H1 (cell line): ENCODE data around the gene TTC28. TPM values are rescaled to one million over a fixed set of nuclear protein-coding genes. Genes with fewer than 3 reads are reported as not detected.

ENCODE experiments used
- CTCF ChIA-PET: fragments of 300-600 bp; sonication (Branson Sonifier 250); formaldehyde crosslinking; loops from one replicate; lab custom pipeline; 2021; ENCODE audit not compliant: partially characterized antibody; lab: Charles Lee
- POLR2A ChIA-PET: fragments of 300-600 bp; sonication (Branson Sonifier 250); formaldehyde crosslinking; loops from one replicate; lab custom pipeline; 2021; ENCODE audit warnings: inconsistent platforms; ENCODE audit not compliant: partially characterized antibody; lab: Charles Lee
- DNase-seq, 2 experiments: peaks; one replicate each; pipeline versions ENCODE4 v3.0.0 to v3.0.0-alpha.2; 2010 to 2022; ENCODE audit warnings: low spot score in 2 of 2, low read depth in 1 of 2, mixed read lengths in 1 of 2
- FAIRE-seq: peaks from 2 replicates; lab custom pipeline; 2011; peaks lifted over from hg19 to GRCh38; lab: Jason Lieb, UNC
- H2AFZ ChIP-seq: 2 replicates; pipeline ENCODE4 v1.8.1; 2012; ENCODE audit warnings: low read length, inconsistent platforms
- H2AK5ac ChIP-seq: 2 replicates; pipeline ENCODE4 v1.6.1; 2013; ENCODE audit warnings: low read depth, low read length
- H2BK120ac ChIP-seq: replicated peaks from 2 replicates; pipeline ENCODE3; 2013; ENCODE audit warnings: low read depth, low read length, inconsistent platforms
- H2BK12ac ChIP-seq: 2 replicates; pipeline ENCODE4 v1.6.1; 2013; ENCODE audit warnings: low read depth, low read length
- H2BK15ac ChIP-seq: 2 replicates; pipeline ENCODE4 v1.6.1; 2013; ENCODE audit warnings: low read length
- H2BK20ac ChIP-seq: 2 replicates; pipeline ENCODE4 v1.6.1; 2013; ENCODE audit warnings: low read length
- H2BK5ac ChIP-seq: 2 replicates; pipeline ENCODE4 v1.6.1; 2013; ENCODE audit warnings: low read depth, low read length
- H3K14ac ChIP-seq: 2 replicates; pipeline ENCODE4 v1.6.1; 2013; ENCODE audit warnings: inconsistent platforms; ENCODE audit not compliant: insufficient read length
- H3K18ac ChIP-seq: 2 replicates; pipeline ENCODE4 v1.6.1; 2013; ENCODE audit warnings: low read length; ENCODE audit errors: extremely low read depth
- H3K23ac ChIP-seq: 2 replicates; pipeline ENCODE4 v1.6.1; 2013; ENCODE audit warnings: inconsistent platforms; ENCODE audit not compliant: insufficient read length
- H3K23me2 ChIP-seq: 2 replicates; pipeline ENCODE4 v1.6.1; 2013; ENCODE audit warnings: low read depth, low read length
- H3K27ac ChIP-seq: 2 replicates; pipeline ENCODE4 v1.6.1; 2011; ENCODE audit warnings: low read depth, low read length, inconsistent platforms
- H3K27me3 ChIP-seq, 4 experiments: replicated peaks in 1 of 4; 1 replicate in 1 of 4; 2 replicates in 3 of 4; pipeline versions ENCODE4 v1.6.1 to v1.8.1; 2011 to 2013; ENCODE audit warnings: low read length in 3 of 4, mild to moderate bottlenecking in 3 of 4, inconsistent platforms in 2 of 4, mixed read lengths in 2 of 4, moderate library complexity in 1 of 4; ENCODE audit not compliant: control insufficient read depth in 3 of 4, insufficient read depth in 3 of 4; ENCODE audit errors: extremely low read depth in 1 of 4
- H3K36me3 ChIP-seq, 4 experiments: 2 replicates each; pipeline versions ENCODE4 v1.6.1 to v1.8.1; 2011 to 2013; ENCODE audit warnings: mild to moderate bottlenecking in 4 of 4, low read length in 3 of 4, moderate library complexity in 2 of 4, control low read depth in 1 of 4, inconsistent platforms in 1 of 4; ENCODE audit not compliant: insufficient read depth in 4 of 4, control insufficient read depth in 2 of 4
- H3K4ac ChIP-seq: replicated peaks from 2 replicates; pipeline ENCODE3; 2013; ENCODE audit warnings: low read length, low read depth, mixed read lengths, inconsistent platforms; ENCODE audit not compliant: insufficient read length
- H3K4me1 ChIP-seq, 4 experiments: replicated peaks in 1 of 4; 1 replicate in 1 of 4; 2 replicates in 3 of 4; pipeline versions ENCODE4 v1.6.1 to v1.8.1; 2011 to 2013; ENCODE audit warnings: low read length in 3 of 4, inconsistent platforms in 2 of 4, mixed read lengths in 1 of 4; ENCODE audit not compliant: insufficient read depth in 4 of 4, control insufficient read depth in 3 of 4
- H3K4me2 ChIP-seq, 2 experiments: 2 replicates each; pipeline versions ENCODE4 v1.6.1 to v1.8.1; 2011 to 2013; ENCODE audit warnings: low read depth in 2 of 2, low read length in 2 of 2, control low read depth in 1 of 2, inconsistent platforms in 1 of 2, mild to moderate bottlenecking in 1 of 2; ENCODE audit not compliant: insufficient read depth in 1 of 2
- H3K4me3 ChIP-seq, 4 experiments: fragments of 200-600, 300-600 bp in 1 of 4; sonication (generic), shearing (Covaris generic), sonication (Bioruptor Twin) in 1 of 4; 2 replicates each; pipeline versions ENCODE4 v1.5.1 to v1.8.1; 2011 to 2016; ENCODE audit warnings: low read length in 4 of 4, low read depth in 3 of 4, control low read depth in 2 of 4, inconsistent platforms in 2 of 4, mild to moderate bottlenecking in 2 of 4, mixed read lengths in 1 of 4, moderate library complexity in 1 of 4; ENCODE audit not compliant: insufficient read depth in 2 of 4; ENCODE audit errors: extremely low read depth in 1 of 4
- H3K56ac ChIP-seq: replicated peaks from 2 replicates; pipeline ENCODE3; 2013; ENCODE audit warnings: low read depth, mild to moderate bottlenecking, mixed read lengths, low read length, inconsistent platforms; ENCODE audit not compliant: insufficient read length
- H3K79me1 ChIP-seq: 2 replicates; pipeline ENCODE4 v1.6.1; 2013; ENCODE audit warnings: low read depth, low read length, control low read depth
- H3K79me2 ChIP-seq, 2 experiments: 2 replicates each; pipeline versions ENCODE4 v1.6.1 to v1.8.1; 2012 to 2013; ENCODE audit warnings: low read length in 2 of 2, mild to moderate bottlenecking in 2 of 2, inconsistent platforms in 1 of 2; ENCODE audit not compliant: insufficient read depth in 2 of 2, control insufficient read depth in 1 of 2
- H3K9ac ChIP-seq, 4 experiments: replicated peaks in 1 of 4; 1 replicate in 1 of 4; 2 replicates in 3 of 4; pipeline versions ENCODE4 v1.6.1 to v1.8.1; 2011 to 2013; ENCODE audit warnings: low read depth in 3 of 4, low read length in 3 of 4, control low read depth in 2 of 4, mild to moderate bottlenecking in 2 of 4, moderate library complexity in 2 of 4, inconsistent platforms in 1 of 4; ENCODE audit errors: extremely low read depth in 1 of 4
- H3K9me3 ChIP-seq, 2 experiments: 2 replicates each; pipeline versions ENCODE4 v1.6.1 to v1.8.1; 2012 to 2013; ENCODE audit warnings: mild to moderate bottlenecking in 2 of 2, moderate library complexity in 2 of 2, control low read depth in 1 of 2, inconsistent platforms in 1 of 2, low read depth in 1 of 2, low read length in 1 of 2, mixed read lengths in 1 of 2; ENCODE audit not compliant: insufficient read depth in 2 of 2
- H4K20me1 ChIP-seq, 2 experiments: replicated peaks in 1 of 2; 2 replicates each; pipeline versions ENCODE3 to v1.8.1; 2011 to 2013; ENCODE audit warnings: inconsistent platforms in 2 of 2, low read length in 2 of 2, mild to moderate bottlenecking in 1 of 2; ENCODE audit not compliant: insufficient read depth in 2 of 2, control insufficient read depth in 1 of 2
- H4K5ac ChIP-seq: 2 replicates; pipeline ENCODE4 v1.6.1; 2013; ENCODE audit warnings: low read length, low read depth, mixed read lengths, inconsistent platforms; ENCODE audit not compliant: insufficient read length
- H4K8ac ChIP-seq: 2 replicates; pipeline ENCODE4 v1.8.0; 2013; ENCODE audit warnings: mild to moderate bottlenecking, moderate library complexity, low read length, inconsistent platforms; ENCODE audit not compliant: insufficient read depth; ENCODE audit errors: extremely low read depth
- H4K91ac ChIP-seq: replicated peaks from 2 replicates; pipeline ENCODE3; 2013; ENCODE audit warnings: low read length, mixed read lengths, inconsistent platforms; ENCODE audit not compliant: insufficient read length
- ATF2 ChIP-seq: IDR thresholded peaks from 2 replicates; pipeline ENCODE4 v1.6.1; 2012; ENCODE audit warnings: low read length, inconsistent platforms
- ATF3 ChIP-seq: IDR thresholded peaks from 2 replicates; pipeline ENCODE4 v1.6.1; 2011; ENCODE audit warnings: low read depth, mild to moderate bottlenecking, low read length; ENCODE audit not compliant: insufficient read depth
- BACH1 ChIP-seq: IDR thresholded peaks from 2 replicates; pipeline ENCODE4 v1.6.1; 2012; ENCODE audit warnings: low read length, improper control_type of control experiment
- BRCA1 ChIP-seq: IDR thresholded peaks from 2 replicates; pipeline ENCODE4 v1.6.1; 2012; ENCODE audit warnings: low read depth, low read length, improper control_type of control experiment
- CHD2 ChIP-seq: IDR thresholded peaks from 2 replicates; pipeline ENCODE4 v1.6.1; 2012; ENCODE audit warnings: low read length, improper control_type of control experiment
- EGR1 ChIP-seq: IDR thresholded peaks from 2 replicates; pipeline ENCODE4 v1.6.1; 2011; ENCODE audit warnings: low read depth, low read length, borderline replicate concordance
- GTF2F1 ChIP-seq: IDR thresholded peaks from 2 replicates; pipeline ENCODE4 v1.6.1; 2012; ENCODE audit warnings: low read depth, low read length, improper control_type of control experiment, borderline replicate concordance
- JUND ChIP-seq: IDR thresholded peaks from 2 replicates; pipeline ENCODE4 v1.6.1; 2011; ENCODE audit warnings: mild to moderate bottlenecking, improper control_type of control experiment, low read length
- KDM4A ChIP-seq: IDR thresholded peaks from one replicate; pipeline ENCODE4 v1.7.1; 2012; ENCODE audit warnings: low read depth, mild to moderate bottlenecking, moderate library complexity, low read length, inconsistent platforms; ENCODE audit not compliant: severe bottlenecking
- RFX5 ChIP-seq: IDR thresholded peaks from 2 replicates; pipeline ENCODE4 v1.6.1; 2011; ENCODE audit warnings: low read depth, low read length, improper control_type of control experiment, borderline replicate concordance
- RXRA ChIP-seq: IDR thresholded peaks from 2 replicates; pipeline ENCODE4 v1.6.1; 2011; ENCODE audit warnings: low read depth, mild to moderate bottlenecking, low read length, moderate library complexity; ENCODE audit not compliant: insufficient read depth
- SAP30 ChIP-seq: fragments of 300-600 bp; sonication (generic); IDR thresholded peaks from 2 replicates; pipeline ENCODE4 v1.7.1; 2012; ENCODE audit warnings: low read length, moderate library complexity, mild to moderate bottlenecking, inconsistent platforms; ENCODE audit not compliant: insufficient read depth, insufficient replicate concordance
- SUZ12 ChIP-seq: fragments of 200-600 bp; sonication (generic); IDR thresholded peaks from 2 replicates; pipeline ENCODE4 v1.6.1; 2012; ENCODE audit warnings: mild to moderate bottlenecking, inconsistent platforms, low read length, moderate library complexity, mixed read lengths
- WGBS, 2 experiments: shearing (Covaris generic) in 1 of 2; methylation state at CpG; one replicate each; pipeline versions ENCODE4 v1.1.6 to v1.1.7; 2013 to 2015; ENCODE audit warnings: low lambda C conversion rate in 2 of 2, mixed read lengths in 2 of 2, inconsistent platforms in 1 of 2, low coverage in 1 of 2, missing lambda C conversion rate in 1 of 2; ENCODE audit not compliant: insufficient replicate concordance in 2 of 2, insufficient coverage in 1 of 2, insufficient read length in 1 of 2; ENCODE audit errors: extremely low coverage in 1 of 2, missing lambda C conversion rate in 1 of 2; 5-methylcytosine and 5-hydroxymethylcytosine counted together
- polyA plus RNA-seq, 7 experiments: library from polyadenylated mRNA; depleted of rRNA in 3 of 7; stranded (reverse) in 5 of 7; unstranded in 2 of 7; fragments of >200 nt in 5 of 7; fragments of 200-250 nt in 2 of 7; gene quantifications; 1 replicate in 5 of 7; 2 replicates in 1 of 7; 4 replicates in 1 of 7; pipeline versions ENCODE4 v1.2.1 to v1.2.3, GENCODE V29; 2011 to 2013; ENCODE audit warnings: missing spikeins in 2 of 7, mixed read lengths in 2 of 7
- total RNA-seq: library from RNA; stranded (reverse); fragmentation: NEBNext Ultra II Directional; extraction: Animal tissue kit (Norgen Biotek cat#: 25700); gene quantifications from 2 replicates; pipeline ENCODE4 v1.2.1, GENCODE V29; 2021

The TTC28 gene
- total and polyA plus RNA-seq, 2 of the 8 experiments (the other 6 are each of a cell fraction or from before 2014, with no cell fraction given): 2.6 to 12.6 TPM

- Histone ChIP-seq H2AFZ (no peak overlapping the region), H3K4me1 (no peaks in the 10 kb centered on the region), H4K91ac (no peak overlapping the region), H2AK5ac (no peak overlapping the region), H2BK15ac (no peak overlapping the region), H3K56ac (no peak overlapping the region), H3K14ac (no peak overlapping the region), H3K36me3 (no peaks in the 10 kb centered on the region), H3K23me2 (no peaks in the 10 kb centered on the region), H3K79me1 (no peaks in the 10 kb centered on the region), H3K9ac (no peak overlapping the region), H2BK120ac (no peak overlapping the region), H3K23ac (no peak overlapping the region), H3K9me3 (no peaks in the 10 kb centered on the region), H2BK5ac (no peak overlapping the region), H3K27me3 (no peaks in the 10 kb centered on the region), H2BK20ac (no peak overlapping the region), H3K18ac (no peak overlapping the region), H4K5ac (no peak overlapping the region), H3K4me3 (no peak overlapping the region), H2BK12ac (no peak overlapping the region), H3K4ac (no peak overlapping the region), H4K8ac (no peak overlapping the region), H3K79me2 (no peaks in the 10 kb centered on the region), H4K20me1 (no peaks in the 10 kb centered on the region), H3K4me2 (no peak overlapping the region), H3K27ac (no peak overlapping the region)
- TF ChIP-seq SAP30 (no peak), BRCA1 (no peak), KDM4A (no peak), SUZ12 (no peak), JUND (no peak), ATF2 (no peak), CHD2 (no peak), RFX5 (no peak), BACH1 (no peak), RXRA (no peak), ATF3 (no peak), GTF2F1 (no peak), EGR1 (no peak)
- no peak for FAIRE-seq
- WGBS, 2 experiments: 96% methylated on average over 2 of the region's 2 CpGs; no CpG with 5 or more reads in 1 of the 2 experiments
- POLR2A ChIA-PET: no interaction called here
- no peak for DNase-seq
- CTCF ChIA-PET: no interaction called here
These were observed 441.9 kb downstream of the TTC28 start for GRCh38 chr22:28237783-28238182.
